Measurements from ENCODE around the gene ZDHHC13.

- TF ChIP-seq, protein P1, sequence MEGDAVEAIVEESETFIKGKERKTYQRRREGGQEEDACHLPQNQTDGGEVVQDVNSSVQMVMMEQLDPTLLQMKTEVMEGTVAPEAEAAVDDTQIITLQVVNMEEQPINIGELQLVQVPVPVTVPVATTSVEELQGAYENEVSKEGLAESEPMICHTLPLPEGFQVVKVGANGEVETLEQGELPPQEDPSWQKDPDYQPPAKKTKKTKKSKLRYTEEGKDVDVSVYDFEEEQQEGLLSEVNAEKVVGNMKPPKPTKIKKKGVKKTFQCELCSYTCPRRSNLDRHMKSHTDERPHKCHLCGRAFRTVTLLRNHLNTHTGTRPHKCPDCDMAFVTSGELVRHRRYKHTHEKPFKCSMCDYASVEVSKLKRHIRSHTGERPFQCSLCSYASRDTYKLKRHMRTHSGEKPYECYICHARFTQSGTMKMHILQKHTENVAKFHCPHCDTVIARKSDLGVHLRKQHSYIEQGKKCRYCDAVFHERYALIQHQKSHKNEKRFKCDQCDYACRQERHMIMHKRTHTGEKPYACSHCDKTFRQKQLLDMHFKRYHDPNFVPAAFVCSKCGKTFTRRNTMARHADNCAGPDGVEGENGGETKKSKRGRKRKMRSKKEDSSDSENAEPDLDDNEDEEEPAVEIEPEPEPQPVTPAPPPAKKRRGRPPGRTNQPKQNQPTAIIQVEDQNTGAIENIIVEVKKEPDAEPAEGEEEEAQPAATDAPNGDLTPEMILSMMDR (IDR thresholded peaks at IDR 0.05): no peak
- no peak for TF ChIP-seq POLR2A (IDR thresholded peaks at IDR 0.05)
These were observed 99.1 kb downstream of the ZDHHC13 start for GRCh38 chr11:19216021-19216420.

Measured in prostate gland (tissue), 2 donors.